HEK293T (cell line): ENCODE measurements around the gene CNIH1.

ENCODE experiments used
- CTCF ChIA-PET: fragments of 350-600 bp; formaldehyde crosslinking; extraction: SDS; loops from one replicate; lab custom pipeline; 2021; ENCODE audit warnings: antibody characterized with exemption, inconsistent platforms; lab: Yijun Ruan, JAX
- POLR2A ChIA-PET: fragments of 350-600 bp; formaldehyde crosslinking; extraction: SDS; loops from one replicate; lab custom pipeline; 2020; ENCODE audit warnings: antibody characterized with exemption, inconsistent platforms; lab: Yijun Ruan, JAX
- DNase-seq: peaks from one replicate; pipeline ENCODE4 v3.0.0; 2012; ENCODE audit warnings: mixed read lengths; ENCODE audit errors: extremely low spot score
- ARNT ChIP-seq: fragments of 450-650 bp; IDR thresholded peaks from 2 replicates; pipeline ENCODE4 v1.6.1; 2017; ENCODE audit warnings: mild to moderate bottlenecking
- BHLHE40 ChIP-seq: fragments of 450-650 bp; IDR thresholded peaks from 2 replicates; pipeline ENCODE4 v1.6.1; 2016; ENCODE audit warnings: mild to moderate bottlenecking, moderate library complexity, borderline replicate concordance
- CTBP1 ChIP-seq: fragments of 450-650 bp; IDR thresholded peaks from 2 replicates; pipeline ENCODE4 v1.6.1; 2016; ENCODE audit warnings: borderline replicate concordance
- ELF4 ChIP-seq: fragments of 450-650 bp; IDR thresholded peaks from 2 replicates; pipeline ENCODE4 v1.6.1; 2017; ENCODE audit warnings: antibody characterized with exemption
- FOXA1 ChIP-seq: fragments of 450-650 bp; IDR thresholded peaks from 2 replicates; pipeline ENCODE4 v1.6.1; 2016; ENCODE audit warnings: mild to moderate bottlenecking
- FOXK2 ChIP-seq: fragments of 450-650 bp; IDR thresholded peaks from 2 replicates; pipeline ENCODE4 v1.6.1; 2016; ENCODE audit warnings: mild to moderate bottlenecking
- FOXM1 ChIP-seq: fragments of 450-650 bp; IDR thresholded peaks from 2 replicates; pipeline ENCODE4 v1.6.1; 2017; ENCODE audit warnings: mild to moderate bottlenecking, borderline replicate concordance
- HDGF ChIP-seq: fragments of 450-650 bp; IDR thresholded peaks from 2 replicates; pipeline ENCODE4 v1.6.1; 2017; ENCODE audit warnings: antibody characterized with exemption, borderline replicate concordance
- L3MBTL2 ChIP-seq: fragments of 450-650 bp; conservative IDR thresholded peaks from 2 replicates; pipeline ENCODE4 v1.6.1; 2016; ENCODE audit warnings: mild to moderate bottlenecking
- LEF1 ChIP-seq: fragments of 450-650 bp; IDR thresholded peaks from 2 replicates; pipeline ENCODE4 v1.6.1; 2017; ENCODE audit warnings: mild to moderate bottlenecking, borderline replicate concordance
- NFRKB ChIP-seq: fragments of 450-650 bp; IDR thresholded peaks from 2 replicates; pipeline ENCODE4 v1.6.1; 2016; ENCODE audit warnings: mild to moderate bottlenecking, moderate library complexity
- SP1 ChIP-seq: fragments of 450-650 bp; IDR thresholded peaks from 2 replicates; pipeline ENCODE4 v1.6.1; 2017
- SUZ12 ChIP-seq: fragments of 450-650 bp; IDR thresholded peaks from 2 replicates; pipeline ENCODE4 v1.6.1; 2016; ENCODE audit warnings: mild to moderate bottlenecking
- TARDBP ChIP-seq: fragments of 450-650 bp; IDR thresholded peaks from 2 replicates; pipeline ENCODE4 v1.6.1; 2016
- ZNF384 ChIP-seq: fragments of 450-650 bp; IDR thresholded peaks from 2 replicates; pipeline ENCODE4 v1.6.1; 2016
- TF ChIP-seq, protein P1 (sequence below): fragments of 450-650 bp; IDR thresholded peaks from 2 replicates; pipeline ENCODE4 v1.6.1; 2016

Gene CNIH1

GRCh38 chr14:54483073-54483745 lies 42.0 kb upstream of the CNIH1 start:
- ChIA-PET POLR2A (no interaction called here), CTCF (no interaction called here)
- no peak for TF ChIP-seq HDGF
- TF ChIP-seq BHLHE40, result no peak
- TF ChIP-seq SP1, result no peak
- TF ChIP-seq LEF1, result no peak
- TF ChIP-seq, protein P1, sequence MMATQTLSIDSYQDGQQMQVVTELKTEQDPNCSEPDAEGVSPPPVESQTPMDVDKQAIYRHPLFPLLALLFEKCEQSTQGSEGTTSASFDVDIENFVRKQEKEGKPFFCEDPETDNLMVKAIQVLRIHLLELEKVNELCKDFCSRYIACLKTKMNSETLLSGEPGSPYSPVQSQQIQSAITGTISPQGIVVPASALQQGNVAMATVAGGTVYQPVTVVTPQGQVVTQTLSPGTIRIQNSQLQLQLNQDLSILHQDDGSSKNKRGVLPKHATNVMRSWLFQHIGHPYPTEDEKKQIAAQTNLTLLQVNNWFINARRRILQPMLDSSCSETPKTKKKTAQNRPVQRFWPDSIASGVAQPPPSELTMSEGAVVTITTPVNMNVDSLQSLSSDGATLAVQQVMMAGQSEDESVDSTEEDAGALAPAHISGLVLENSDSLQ, result no peak
- TF ChIP-seq CTBP1, result no peak
- TF ChIP-seq FOXK2, result no peak
- no peak for TF ChIP-seq ARNT
- no peak for TF ChIP-seq SUZ12
- TF ChIP-seq FOXA1, result no peak
- TF ChIP-seq ELF4, result no peak
- no peak for TF ChIP-seq L3MBTL2
- TF ChIP-seq ZNF384, result no peak
- no peak for TF ChIP-seq NFRKB
- TF ChIP-seq FOXM1, result no peak
- no peak for TF ChIP-seq TARDBP
- no peak for DNase-seq

DNA sequence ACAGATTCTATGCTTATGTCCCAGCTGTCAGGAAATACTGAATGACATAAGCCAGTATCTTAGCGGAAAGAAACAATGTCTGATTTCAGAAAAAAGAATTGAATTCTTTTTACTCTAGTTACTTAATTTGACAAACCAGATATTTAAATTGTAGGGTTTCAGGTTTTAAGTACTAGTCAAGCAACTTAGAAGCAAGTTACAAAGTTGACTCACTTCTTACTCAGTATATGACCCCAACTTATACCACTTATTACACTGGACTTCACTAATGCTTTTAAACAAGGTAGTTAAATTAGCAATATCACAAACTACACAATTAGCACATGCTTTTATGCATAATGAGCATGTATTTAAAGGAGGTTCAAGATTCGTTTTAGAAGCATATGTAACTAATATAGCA lies 40.5 kb upstream of the CNIH1 start:
- DNase-seq, result no peak
- CTCF ChIA-PET, result no interaction called here
- TF ChIP-seq FOXA1, result no peak
- TF ChIP-seq SUZ12, result no peak
- TF ChIP-seq HDGF, result no peak
- no peak for TF ChIP-seq TARDBP
- no peak for TF ChIP-seq NFRKB
- no peak for TF ChIP-seq BHLHE40
- no peak for TF ChIP-seq FOXK2
- no peak for TF ChIP-seq ELF4
- no peak for TF ChIP-seq ARNT
- TF ChIP-seq LEF1, result no peak
- no peak for TF ChIP-seq CTBP1
- TF ChIP-seq L3MBTL2, result no peak
- no peak for TF ChIP-seq SP1
- POLR2A ChIA-PET, result no interaction called here

- DNase-seq, result no peak
- ChIA-PET CTCF (no interaction called here), POLR2A (no interaction called here)
- TF ChIP-seq BHLHE40 (no peak), CTBP1 (no peak)
Measured at GRCh38 chr14:54480830-54481562, 39.8 kb upstream of the CNIH1 start.

DNA sequence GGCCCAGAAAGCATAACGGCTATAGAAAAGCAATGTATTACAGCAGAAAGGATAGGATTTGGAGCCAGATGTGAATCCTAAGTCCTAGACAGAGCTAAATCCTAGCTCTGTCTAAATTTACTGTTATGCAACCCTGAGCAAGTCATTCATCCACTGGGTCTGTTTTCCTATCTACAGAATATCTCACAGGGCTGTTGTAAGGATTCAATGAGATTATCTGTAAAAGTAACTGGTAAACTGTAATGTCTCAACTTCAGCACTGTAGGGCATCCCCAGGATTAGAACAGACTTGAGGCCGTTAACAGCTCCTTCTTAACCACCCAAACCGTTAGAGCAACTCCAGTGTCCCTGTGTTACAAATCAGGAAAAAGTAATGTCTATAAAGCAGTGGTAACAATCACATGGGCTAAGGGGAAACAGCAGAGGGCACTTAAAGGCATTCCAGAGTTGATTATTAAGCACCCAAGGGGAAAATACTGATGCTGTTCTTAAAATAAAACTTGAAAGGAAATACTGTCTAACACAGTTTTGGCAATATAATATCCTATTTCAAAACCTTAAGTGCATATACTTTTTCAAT lies 37.6 kb upstream of the CNIH1 start:
- no peak for TF ChIP-seq ELF4
- no peak for TF ChIP-seq L3MBTL2
- no peak for DNase-seq
- CTCF ChIA-PET, result no interaction called here
- POLR2A ChIA-PET, result no interaction called here

DNA sequence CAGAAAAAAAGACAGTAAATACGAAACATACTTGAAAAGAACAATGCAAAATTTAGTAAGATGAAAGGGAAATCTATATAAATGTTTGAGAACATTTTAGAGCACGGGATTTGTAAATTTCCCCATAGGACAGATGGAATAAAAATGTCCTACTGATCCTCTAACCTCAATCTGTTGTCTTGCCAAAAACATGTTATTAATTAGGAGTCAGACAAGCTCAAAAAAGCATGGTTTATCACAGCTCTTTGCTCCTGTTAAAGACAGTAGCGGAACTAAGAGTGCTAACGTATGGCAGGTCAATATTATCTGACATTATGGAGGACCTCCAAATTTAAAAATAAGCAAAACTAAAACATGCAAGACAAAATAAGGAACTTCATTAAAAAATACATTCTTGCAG lies 34.7 kb upstream of the CNIH1 start:
- CTCF ChIA-PET, result interaction anchor here (0.7 kb wide), 1 partner anchor 248 kb away, joined by 3 read pairs; no protein-coding TSS in a partner anchor

DNA sequence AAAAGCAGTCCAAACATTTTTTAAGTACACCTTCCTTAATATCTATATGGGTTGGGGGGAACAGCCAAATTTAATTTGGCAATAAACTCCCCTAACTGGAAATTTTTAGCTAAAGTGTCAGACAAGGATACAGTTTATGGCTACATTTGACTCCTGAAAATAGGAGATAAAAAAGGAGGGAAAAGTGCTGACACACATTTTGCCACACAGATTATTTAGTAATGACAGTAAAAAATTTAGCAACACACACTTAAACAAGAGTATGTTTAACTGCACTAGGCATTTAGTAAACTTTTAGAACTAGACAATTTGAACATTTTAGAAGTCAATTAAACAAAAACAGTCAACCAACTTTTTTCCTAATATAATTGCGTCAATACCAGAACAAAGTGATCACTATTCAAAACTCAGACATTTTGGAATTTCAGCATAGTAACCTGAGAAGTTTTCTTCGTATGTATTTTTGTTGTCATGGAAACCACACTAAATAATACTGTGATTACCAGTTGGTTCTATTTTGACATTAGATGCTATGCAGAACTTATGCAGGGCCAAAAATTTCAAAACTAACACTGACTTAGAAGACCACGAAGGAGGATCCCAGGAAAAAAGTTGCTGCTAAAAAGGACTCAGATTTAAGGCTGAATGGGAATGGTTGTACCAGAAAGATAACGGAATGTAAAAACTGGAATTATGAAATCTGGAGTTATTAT lies 34.2 kb upstream of the CNIH1 start:
- no peak for TF ChIP-seq LEF1
- TF ChIP-seq NFRKB, result no peak
- no peak for TF ChIP-seq FOXK2
- TF ChIP-seq SUZ12, result no peak
- no peak for TF ChIP-seq CTBP1
- TF ChIP-seq ZNF384, result no peak
- TF ChIP-seq L3MBTL2, result no peak
- TF ChIP-seq, protein P1, result no peak
- no peak for TF ChIP-seq FOXM1
- no peak for TF ChIP-seq SP1
- no peak for TF ChIP-seq BHLHE40
- no peak for TF ChIP-seq HDGF
- no peak for TF ChIP-seq TARDBP
- TF ChIP-seq FOXA1, result no peak
- no peak for TF ChIP-seq ELF4
- no peak for TF ChIP-seq ARNT
- DNase-seq, result no peak
- ChIA-PET POLR2A (no interaction called here), CTCF (interaction anchor here (0.7 to 0.9 kb wide), 2 partner anchors 10 to 248 kb away, joined by 3 to 4 read pairs; no protein-coding TSS in a partner anchor)

More for the DNA sequence above, 34.7 kb upstream of the CNIH1 start:
- POLR2A ChIA-PET, result no interaction called here
- no peak for DNase-seq
- TF ChIP-seq FOXK2 (no peak), ARNT (no peak), FOXM1 (no peak), SP1 (no peak), TARDBP (no peak), LEF1 (no peak), ZNF384 (no peak), ELF4 (no peak), NFRKB (no peak), BHLHE40 (no peak), CTBP1 (no peak), FOXA1 (no peak)
- TF ChIP-seq, protein P1, result no peak
